Neural crest cell (in vitro differentiated cells): Measurements from ENCODE around the gene ANKRD27. TPM values are rescaled to one million over a fixed set of nuclear protein-coding genes. Genes with fewer than 3 reads are reported as not detected.
"Not testable (repeated sequence)": the region's sequence is repeated elsewhere in the genome, so short reads cannot be mapped to it uniquely, and the experiment has no call there.

Experiments used
- DNase-seq: peaks from one replicate; pipeline ENCODE4 v3.0.0; 2021; ENCODE audit warnings: low read depth, mixed read lengths, low spot score
- H3K27ac Mint-ChIP-seq: one replicate; pipeline ENCODE4 v1.8.0; 2021; ENCODE audit warnings: mild to moderate bottlenecking, mixed read lengths; ENCODE audit not compliant: unreplicated experiment
- H3K27me3 Mint-ChIP-seq: 2 replicates; pipeline ENCODE4 v1.8.0; 2021; ENCODE audit warnings: low read depth, mild to moderate bottlenecking, mixed read lengths
- H3K36me3 Mint-ChIP-seq: 2 replicates; pipeline ENCODE4 v1.8.0; 2021; ENCODE audit warnings: low read depth, mild to moderate bottlenecking, mixed read lengths
- H3K4me1 Mint-ChIP-seq: 2 replicates; pipeline ENCODE4 v1.8.0; 2021; ENCODE audit warnings: mixed read lengths
- H3K4me3 Mint-ChIP-seq: one replicate; pipeline ENCODE4 v1.8.0; 2021; ENCODE audit warnings: mild to moderate bottlenecking, mixed read lengths
- H3K9me3 Mint-ChIP-seq: 2 replicates; pipeline ENCODE4 v1.8.0; 2021; ENCODE audit warnings: mixed read lengths
- CTCF ChIP-seq: fragments of 200-600 bp; sonication (generic); conservative IDR thresholded peaks from 2 replicates; pipeline ENCODE4 v1.5.0; 2021; ENCODE audit warnings: antibody characterized with exemption, mild to moderate bottlenecking
- total RNA-seq: library from RNA; stranded (reverse); gene quantifications from 2 replicates; pipeline ENCODE4 v1.2.1, GENCODE V29; 2021

Gene ANKRD27
- total RNA-seq, 1 donor from 2014 or later = 25.1 TPM

DNA sequence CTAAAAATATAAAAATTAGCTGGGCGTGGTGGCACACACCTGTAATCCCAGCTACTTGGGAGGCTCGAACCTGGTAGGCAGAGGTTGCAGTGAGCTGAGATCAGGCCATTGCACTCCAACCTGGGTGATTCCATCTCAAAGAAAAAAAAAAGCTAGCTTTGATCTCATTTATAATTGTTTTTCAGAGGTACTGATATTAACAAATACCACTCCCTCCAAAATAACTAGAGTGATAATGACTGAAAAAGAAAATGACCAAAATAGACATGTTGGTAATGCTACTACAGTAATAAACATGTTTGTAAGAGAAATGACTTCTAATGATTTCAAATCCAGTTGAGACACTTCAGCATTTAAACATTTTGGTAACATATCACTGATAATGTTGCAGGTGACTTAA, 81.0 kb downstream of the ANKRD27 start:
- no peak for TF ChIP-seq CTCF
- no peak overlapping the region for H3K4me3 Mint-ChIP-seq
- H3K4me1 Mint-ChIP-seq = no peaks in the 10 kb centered on the region
- peaks cover 30% of the 10 kb centered on the region for H3K36me3 Mint-ChIP-seq
- no peaks in the 10 kb centered on the region for H3K27me3 Mint-ChIP-seq
- DNase-seq = no peak
- H3K9me3 Mint-ChIP-seq = peaks cover 4% of the 10 kb centered on the region
- H3K27ac Mint-ChIP-seq = no peak overlapping the region

GRCh38 chr19:32587747-32588504, 87.1 kb downstream of the ANKRD27 start:
- H3K27ac Mint-ChIP-seq, H3K9me3 Mint-ChIP-seq, H3K27me3 Mint-ChIP-seq, H3K4me1 Mint-ChIP-seq, H3K4me3 Mint-ChIP-seq, DNase-seq: not testable (repeated sequence)
- H3K36me3 Mint-ChIP-seq = peaks cover 43% of the 10 kb centered on the region

GRCh38 chr19:32581705-32582179, 93.2 kb downstream of the ANKRD27 start:
- Mint-ChIP-seq H3K4me1 (peaks cover 22% of the 10 kb centered on the region), H3K27ac (peak overlapping the region; percentile 67), H3K27me3 (peaks cover 16% of the 10 kb centered on the region), H3K36me3 (peaks cover 12% of the 10 kb centered on the region), H3K4me3 (peak overlapping the region; percentile 96), H3K9me3 (no peaks in the 10 kb centered on the region)
- TF ChIP-seq CTCF = no peak
- peak; percentile 9 for DNase-seq

GRCh38 chr19:32580901-32581704, 93.9 kb downstream of the ANKRD27 start, which contains the start of gene PDCD5:
TSS of gene PDCD5 (plus strand) at chr19:32581190. CDS start at chr19:32581262, 72 bp downstream.
- peak; percentile 86 for DNase-seq
- H3K27me3 Mint-ChIP-seq = peaks cover 16% of the 10 kb centered on the region
- no peak for TF ChIP-seq CTCF
- H3K4me1 Mint-ChIP-seq = peaks cover 22% of the 10 kb centered on the region
- H3K36me3 Mint-ChIP-seq = peaks cover 6% of the 10 kb centered on the region
- no peaks in the 10 kb centered on the region for H3K9me3 Mint-ChIP-seq
- peak within 1 kb of the TSS; percentile 67 for H3K27ac Mint-ChIP-seq
- peak within 1 kb of the TSS; percentile 96 for H3K4me3 Mint-ChIP-seq

- Mint-ChIP-seq H3K27me3 (peaks cover 16% of the 10 kb centered on the region), H3K4me3 (peak overlapping the region; percentile 93), H3K36me3 (peaks cover 4% of the 10 kb centered on the region), H3K27ac (no peak overlapping the region), H3K4me1 (peaks cover 22% of the 10 kb centered on the region), H3K9me3 (no peaks in the 10 kb centered on the region)
- DNase-seq = no peak
- no peak for TF ChIP-seq CTCF
Observed at GRCh38 chr19:32580353-32580900, 94.6 kb downstream of the ANKRD27 start.
